Smooth muscle cell (in vitro differentiated cells): Measurements from ENCODE around the gene RABL2B. TPM values are rescaled to one million over a fixed set of nuclear protein-coding genes. Genes with fewer than 3 reads are reported as not detected.
"Not testable (repeated sequence)": the region's sequence is repeated elsewhere in the genome, so short reads cannot be mapped to it uniquely, and the experiment has no call there.

Experiments used
- DNase-seq: peaks from one replicate; lab custom pipeline; 2025; ENCODE audit not compliant: unreplicated experiment; lab: John Stamatoyannopoulos, UW
- H2AFZ ChIP-seq: fragments of 200-600 bp; sonication (generic); 2 replicates; pipeline ENCODE4 v1.6.0; 2016; ENCODE audit warnings: antibody characterized with exemption, low read depth, mild to moderate bottlenecking
- H3F3A ChIP-seq: fragments of 200-600 bp; sonication (generic); 2 replicates; pipeline ENCODE4 v1.6.0; 2017; ENCODE audit warnings: antibody characterized with exemption, low read depth
- H3K27ac ChIP-seq: fragments of 200-600 bp; sonication (generic); 2 replicates; pipeline ENCODE4 v1.5.1; 2016; ENCODE audit warnings: low read depth, mild to moderate bottlenecking
- H3K27me3 ChIP-seq: fragments of 200-600 bp; sonication (generic); 2 replicates; pipeline ENCODE4 v1.6.1; 2016; ENCODE audit warnings: low read depth, mild to moderate bottlenecking
- H3K36me3 ChIP-seq: fragments of 200-600 bp; sonication (generic); 2 replicates; pipeline ENCODE4 v1.5.1; 2016; ENCODE audit warnings: low read depth
- H3K4me1 ChIP-seq: fragments of 200-600 bp; sonication (generic); 2 replicates; pipeline ENCODE4 v1.5.1; 2016; ENCODE audit warnings: low read depth
- H3K4me2 ChIP-seq: fragments of 200-600 bp; sonication (generic); 2 replicates; pipeline ENCODE4 v1.6.0; 2016; ENCODE audit warnings: mild to moderate bottlenecking
- H3K4me3 ChIP-seq: fragments of 200-600 bp; sonication (generic); 2 replicates; pipeline ENCODE4 v1.5.1; 2016; ENCODE audit warnings: mild to moderate bottlenecking
- H3K79me2 ChIP-seq: fragments of 200-600 bp; sonication (generic); 2 replicates; pipeline ENCODE4 v1.6.0; 2016; ENCODE audit warnings: low read depth, mild to moderate bottlenecking
- H3K9ac ChIP-seq: fragments of 200-600 bp; sonication (generic); 2 replicates; pipeline ENCODE4 v1.6.0; 2016; ENCODE audit warnings: low read depth
- H3K9me3 ChIP-seq: fragments of 200-600 bp; sonication (generic); replicated peaks from 2 replicates; pipeline ENCODE4 v1.5.1; 2016; ENCODE audit warnings: low read depth
- H4K20me1 ChIP-seq: fragments of 200-600 bp; sonication (generic); 2 replicates; pipeline ENCODE4 v1.6.0; 2016; ENCODE audit warnings: low read depth
- whole genome bisulfite sequencing: methylation state at CpG from one replicate; pipeline ENCODE4 v1.1.7; 2016; ENCODE audit warnings: low lambda C conversion rate; 5-methylcytosine and 5-hydroxymethylcytosine counted together
- polyA plus RNA-seq: library from polyadenylated mRNA; unstranded; fragments of >200 nt; fragmentation: Nextera tagmentation; extraction: Ambion mirVana; gene quantifications from 2 replicates; pipeline ENCODE4 v1.2.1, GENCODE V29; 2016
- total RNA-seq: library from RNA; depleted of rRNA; stranded (reverse); fragments of >200 nt; gene quantifications from 2 replicates; pipeline ENCODE4 v1.2.3, GENCODE V29; 2014
- TF ChIP-seq, protein P1 (sequence below): fragments of 200-600 bp; sonication (generic); IDR thresholded peaks from 2 replicates; pipeline ENCODE4 v1.5.1; 2017; ENCODE audit warnings: borderline replicate concordance, mild to moderate bottlenecking, antibody characterized with exemption; ENCODE audit not compliant: insufficient read depth, poor library complexity, severe bottlenecking

RABL2B gene
- total and polyA plus RNA-seq, 2 experiments from 2014 or later: 12.5 to 17.4 TPM

DNA sequence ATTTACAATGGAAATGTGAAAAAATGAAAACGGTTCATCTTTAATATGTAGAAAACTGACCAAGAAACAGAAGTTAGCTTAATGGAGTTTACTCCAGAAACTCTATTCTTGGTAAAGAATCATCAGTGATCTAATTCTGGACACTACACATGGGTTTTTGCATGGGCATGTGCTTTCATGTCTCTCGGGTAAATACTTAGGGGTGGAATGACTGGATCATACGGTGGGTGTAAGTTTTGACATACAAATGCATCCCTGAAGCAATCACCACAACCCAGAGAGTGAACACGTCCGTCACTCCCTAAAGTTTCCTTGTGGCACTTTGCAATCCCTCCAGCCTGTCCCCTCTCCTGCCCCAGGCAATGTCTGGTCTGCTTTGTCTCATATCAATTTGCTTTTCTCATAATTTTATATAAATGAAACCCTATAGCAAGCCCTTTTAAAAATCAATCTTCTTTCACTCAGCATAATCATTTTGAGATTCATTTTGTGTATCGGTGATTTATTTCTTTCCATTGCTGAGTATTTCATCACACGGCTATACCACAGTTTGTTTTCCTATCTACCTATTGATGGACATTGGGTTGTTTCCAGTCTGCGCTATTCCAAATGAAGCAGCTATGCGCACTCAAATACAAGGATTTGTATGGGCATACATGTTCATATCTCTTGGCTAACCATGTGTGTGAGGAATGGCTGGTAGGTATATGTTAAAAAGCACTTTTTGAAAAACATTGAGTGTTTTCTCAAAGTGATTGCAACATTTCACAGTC lies 33.9 kb downstream of the RABL2B start:
- H3K9ac ChIP-seq, H3K79me2 ChIP-seq, H3K4me2 ChIP-seq, H3K27me3 ChIP-seq, H3K4me3 ChIP-seq, H3K36me3 ChIP-seq, H3K4me1 ChIP-seq, H3K9me3 ChIP-seq, DNase-seq, H2AFZ ChIP-seq, H3K27ac ChIP-seq, H4K20me1 ChIP-seq, H3F3A ChIP-seq: not testable (repeated sequence)
- 80% methylated on average over 9 of the region's 9 CpGs for WGBS

DNA sequence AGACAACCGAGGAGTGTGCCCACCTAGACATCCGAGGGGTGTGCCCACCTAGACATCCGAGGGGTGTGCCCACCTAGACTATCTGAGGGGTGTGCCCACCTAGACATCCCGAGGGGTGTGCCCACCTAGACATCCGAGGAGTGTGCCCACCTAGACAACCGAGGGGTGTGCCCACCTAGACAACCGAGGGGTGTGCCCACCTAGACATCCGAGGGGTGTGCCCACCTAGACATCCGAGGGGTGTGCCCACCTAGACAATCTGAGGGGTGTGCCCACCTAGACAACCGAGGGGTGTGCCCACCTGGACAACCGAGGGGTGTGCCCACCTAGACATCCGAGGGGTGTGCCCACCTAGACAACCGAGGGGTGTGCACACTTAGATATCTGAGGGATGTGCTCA lies 34.8 kb downstream of the RABL2B start:
- H3K27me3 ChIP-seq, H3K4me3 ChIP-seq, H3K36me3 ChIP-seq, H3K9me3 ChIP-seq, H3K9ac ChIP-seq, H3K4me2 ChIP-seq, H3K27ac ChIP-seq, H3K79me2 ChIP-seq, H4K20me1 ChIP-seq, DNase-seq, H2AFZ ChIP-seq, H3K4me1 ChIP-seq, H3F3A ChIP-seq: not testable (repeated sequence)
- WGBS: 94% methylated on average over 11 of the region's 13 CpGs

DNA sequence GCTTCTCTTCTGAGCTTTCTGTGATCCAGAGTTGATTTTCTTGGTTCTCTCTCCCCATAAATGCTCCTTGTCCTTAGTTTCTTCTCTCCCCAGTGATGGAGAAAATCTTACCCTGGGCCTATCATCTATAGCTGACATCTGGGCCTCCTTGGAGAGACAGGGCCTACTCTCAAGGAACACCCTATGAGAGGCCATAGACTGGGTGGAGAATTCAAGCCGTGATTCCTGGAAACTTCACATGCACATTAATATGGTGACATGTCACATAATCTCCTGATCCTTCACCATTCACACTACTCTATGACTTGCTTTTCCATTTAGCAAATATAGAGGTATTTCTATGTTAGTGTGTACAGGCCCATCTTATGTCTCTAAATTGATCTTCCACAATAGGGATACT lies 35.9 kb downstream of the RABL2B start:
- H3K4me2 ChIP-seq, H3K27me3 ChIP-seq, H4K20me1 ChIP-seq, H3K79me2 ChIP-seq, H3K9ac ChIP-seq, DNase-seq, H3K4me1 ChIP-seq, H3F3A ChIP-seq, H3K27ac ChIP-seq, H3K36me3 ChIP-seq, H2AFZ ChIP-seq, H3K9me3 ChIP-seq, H3K4me3 ChIP-seq: not testable (repeated sequence)
- 93% methylated on average over 1 of the region's 1 CpG for WGBS

DNA sequence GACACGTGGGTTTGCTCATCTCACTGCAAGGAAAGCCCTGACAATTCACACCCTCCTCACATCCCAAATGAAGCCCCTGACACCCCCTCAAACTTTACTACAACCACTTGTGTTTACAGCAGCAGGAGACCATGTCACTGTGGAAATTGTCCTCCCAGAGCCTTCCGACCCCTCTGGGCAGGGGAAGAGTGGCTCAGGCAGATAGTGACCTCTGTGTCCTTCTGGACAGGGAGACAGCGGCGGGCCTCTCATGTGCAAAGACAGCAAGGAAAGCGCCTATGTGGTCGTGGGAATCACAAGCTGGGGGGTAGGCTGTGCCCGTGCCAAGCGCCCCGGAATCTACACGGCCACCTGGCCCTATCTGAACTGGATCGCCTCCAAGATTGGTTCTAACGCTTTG lies 39.0 kb downstream of the RABL2B start:
- not testable (repeated sequence) for H3K9me3 ChIP-seq, H3K27ac ChIP-seq, H3K4me3 ChIP-seq, H3F3A ChIP-seq, H3K9ac ChIP-seq, H3K36me3 ChIP-seq, H3K27me3 ChIP-seq, H4K20me1 ChIP-seq, DNase-seq, H3K79me2 ChIP-seq, H3K4me2 ChIP-seq, H3K4me1 ChIP-seq, H2AFZ ChIP-seq
- 73% methylated on average over 5 of the region's 12 CpGs for WGBS

DNA sequence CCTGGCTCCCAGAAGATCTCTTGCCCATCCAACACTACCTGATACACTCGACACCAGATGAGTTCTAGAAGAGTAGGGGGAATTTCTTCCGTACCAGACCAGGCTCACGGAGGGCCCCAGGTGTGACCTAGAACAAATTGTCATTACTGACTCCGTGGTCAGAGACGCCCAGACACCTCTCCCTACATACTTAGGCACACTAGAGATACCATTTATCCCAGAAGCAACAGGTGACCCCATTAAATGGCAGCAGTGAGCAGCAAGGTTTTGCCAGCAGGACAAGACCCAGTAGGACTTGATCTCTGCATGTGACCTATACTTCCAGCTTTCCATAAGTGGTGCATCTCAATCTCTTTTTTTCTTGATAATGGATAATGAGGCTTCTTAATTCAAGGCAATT lies 42.7 kb downstream of the RABL2B start:
- H4K20me1 ChIP-seq, DNase-seq, H3K9ac ChIP-seq, H3K9me3 ChIP-seq, H3K4me2 ChIP-seq, H3F3A ChIP-seq, H3K36me3 ChIP-seq, H3K79me2 ChIP-seq, H3K4me1 ChIP-seq, H3K27ac ChIP-seq, H3K4me3 ChIP-seq, H2AFZ ChIP-seq: not testable (repeated sequence)
- peaks cover 32% of the 10 kb centered on the region for H3K27me3 ChIP-seq
- WGBS: 84% methylated on average over 5 of the region's 5 CpGs

DNA sequence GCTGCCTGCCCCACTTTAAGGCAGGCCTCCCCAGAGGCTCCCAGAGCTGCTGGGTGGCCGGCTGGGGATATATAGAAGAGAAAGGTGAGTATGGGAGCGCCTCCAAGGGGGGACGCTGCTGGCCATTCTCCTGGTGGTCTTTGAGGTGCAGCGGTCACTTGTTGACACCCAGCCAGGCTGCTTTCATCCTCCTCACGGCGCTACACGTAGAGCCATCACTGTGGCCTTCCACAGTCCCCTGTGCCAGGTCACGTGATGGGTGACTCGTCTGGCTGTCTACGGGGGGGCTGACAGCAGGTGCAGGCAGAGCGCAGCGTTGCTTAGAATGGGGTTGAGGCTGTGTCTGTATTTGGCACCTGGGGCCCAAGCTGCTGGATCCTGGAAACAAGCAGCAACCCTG lies 43.5 kb downstream of the RABL2B start:
- Histone ChIP-seq H3K4me2 (no peak overlapping the region), H3K4me3 (no peak overlapping the region), H3K9ac (no peak overlapping the region), H4K20me1 (no peaks in the 10 kb centered on the region), H3K27ac (no peak overlapping the region), H3K27me3 (peaks cover 40% of the 10 kb centered on the region), H3K4me1 (no peaks in the 10 kb centered on the region), H2AFZ (no peak overlapping the region), H3K36me3 (no peaks in the 10 kb centered on the region), H3F3A (no peaks in the 10 kb centered on the region), H3K79me2 (no peaks in the 10 kb centered on the region), H3K9me3 (no peaks in the 10 kb centered on the region)
- TF ChIP-seq, protein P1, sequence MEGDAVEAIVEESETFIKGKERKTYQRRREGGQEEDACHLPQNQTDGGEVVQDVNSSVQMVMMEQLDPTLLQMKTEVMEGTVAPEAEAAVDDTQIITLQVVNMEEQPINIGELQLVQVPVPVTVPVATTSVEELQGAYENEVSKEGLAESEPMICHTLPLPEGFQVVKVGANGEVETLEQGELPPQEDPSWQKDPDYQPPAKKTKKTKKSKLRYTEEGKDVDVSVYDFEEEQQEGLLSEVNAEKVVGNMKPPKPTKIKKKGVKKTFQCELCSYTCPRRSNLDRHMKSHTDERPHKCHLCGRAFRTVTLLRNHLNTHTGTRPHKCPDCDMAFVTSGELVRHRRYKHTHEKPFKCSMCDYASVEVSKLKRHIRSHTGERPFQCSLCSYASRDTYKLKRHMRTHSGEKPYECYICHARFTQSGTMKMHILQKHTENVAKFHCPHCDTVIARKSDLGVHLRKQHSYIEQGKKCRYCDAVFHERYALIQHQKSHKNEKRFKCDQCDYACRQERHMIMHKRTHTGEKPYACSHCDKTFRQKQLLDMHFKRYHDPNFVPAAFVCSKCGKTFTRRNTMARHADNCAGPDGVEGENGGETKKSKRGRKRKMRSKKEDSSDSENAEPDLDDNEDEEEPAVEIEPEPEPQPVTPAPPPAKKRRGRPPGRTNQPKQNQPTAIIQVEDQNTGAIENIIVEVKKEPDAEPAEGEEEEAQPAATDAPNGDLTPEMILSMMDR: no peak
- 86% methylated on average over 12 of the region's 12 CpGs for WGBS
- no peak for DNase-seq
